HFF-Myc (cell line): ENCODE measurements around the gene IL17RD.

ENCODE experiments used
- DNase-seq: peaks from one replicate; pipeline ENCODE4 v3.0.0-alpha.2; 2011; ENCODE audit warnings: low read depth; ENCODE audit errors: extremely low read depth
- H3K4me3 ChIP-seq: replicated peaks from 2 replicates; pipeline ENCODE4 v1.5.1; 2011; ENCODE audit warnings: low read depth, mild to moderate bottlenecking, control low read depth, low read length
- TF ChIP-seq, protein P1 (sequence below): IDR thresholded peaks from 2 replicates; pipeline ENCODE4 v1.5.1; 2012; ENCODE audit warnings: mild to moderate bottlenecking, low read depth, low read length, control low read depth; ENCODE audit errors: missing control alignments

The IL17RD gene

DNA sequence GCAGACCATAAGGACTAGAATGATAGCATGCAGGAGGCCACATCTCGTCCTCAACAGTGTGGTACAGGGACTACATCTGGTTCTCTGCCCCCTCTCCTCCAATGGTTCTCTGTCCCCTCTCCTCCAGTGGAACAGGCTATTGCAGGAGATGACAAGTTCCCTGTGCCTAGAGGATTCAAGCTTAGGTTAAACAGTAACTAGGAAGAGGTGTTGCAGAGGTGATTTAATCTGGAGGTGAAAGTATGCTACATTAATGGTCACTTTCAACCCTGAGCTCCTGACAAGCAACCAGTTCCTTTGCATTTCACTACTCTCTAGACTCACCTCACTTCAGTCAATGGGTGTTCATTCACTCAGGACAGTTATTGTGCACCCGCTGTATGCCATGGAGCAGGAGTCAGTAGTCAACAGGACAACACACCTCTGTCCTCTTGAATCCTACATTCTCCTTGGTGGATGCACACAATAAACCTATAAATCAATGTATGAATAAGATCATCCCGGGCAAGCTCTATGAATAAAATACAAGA, 88.7 kb downstream of the IL17RD start:
- H3K4me3 ChIP-seq, result no peak overlapping the region
- TF ChIP-seq, protein P1, sequence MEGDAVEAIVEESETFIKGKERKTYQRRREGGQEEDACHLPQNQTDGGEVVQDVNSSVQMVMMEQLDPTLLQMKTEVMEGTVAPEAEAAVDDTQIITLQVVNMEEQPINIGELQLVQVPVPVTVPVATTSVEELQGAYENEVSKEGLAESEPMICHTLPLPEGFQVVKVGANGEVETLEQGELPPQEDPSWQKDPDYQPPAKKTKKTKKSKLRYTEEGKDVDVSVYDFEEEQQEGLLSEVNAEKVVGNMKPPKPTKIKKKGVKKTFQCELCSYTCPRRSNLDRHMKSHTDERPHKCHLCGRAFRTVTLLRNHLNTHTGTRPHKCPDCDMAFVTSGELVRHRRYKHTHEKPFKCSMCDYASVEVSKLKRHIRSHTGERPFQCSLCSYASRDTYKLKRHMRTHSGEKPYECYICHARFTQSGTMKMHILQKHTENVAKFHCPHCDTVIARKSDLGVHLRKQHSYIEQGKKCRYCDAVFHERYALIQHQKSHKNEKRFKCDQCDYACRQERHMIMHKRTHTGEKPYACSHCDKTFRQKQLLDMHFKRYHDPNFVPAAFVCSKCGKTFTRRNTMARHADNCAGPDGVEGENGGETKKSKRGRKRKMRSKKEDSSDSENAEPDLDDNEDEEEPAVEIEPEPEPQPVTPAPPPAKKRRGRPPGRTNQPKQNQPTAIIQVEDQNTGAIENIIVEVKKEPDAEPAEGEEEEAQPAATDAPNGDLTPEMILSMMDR, result no peak
- DNase-seq, result no peak

DNA sequence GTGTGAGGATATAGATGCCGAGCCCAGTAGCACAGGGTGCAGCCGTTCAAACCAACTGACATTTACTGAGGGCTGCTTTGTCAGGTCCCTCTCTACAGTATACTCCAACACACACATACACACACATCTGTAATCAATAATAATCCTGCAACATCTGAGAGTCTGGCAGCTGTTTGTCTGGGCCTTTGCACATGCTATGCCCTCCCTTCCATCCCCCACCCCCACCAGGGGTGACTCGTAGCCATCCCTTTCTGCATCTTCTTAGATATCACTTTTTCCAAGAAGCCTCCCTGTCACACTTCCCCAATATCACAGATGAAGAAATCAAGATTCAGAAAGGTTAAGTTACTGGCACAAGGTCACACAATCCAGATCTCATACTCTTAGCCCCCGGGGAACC, 91.0 kb downstream of the IL17RD start:
- H3K4me3 ChIP-seq, result no peak overlapping the region
- DNase-seq, result no peak
- TF ChIP-seq, protein P1, result no peak

DNA sequence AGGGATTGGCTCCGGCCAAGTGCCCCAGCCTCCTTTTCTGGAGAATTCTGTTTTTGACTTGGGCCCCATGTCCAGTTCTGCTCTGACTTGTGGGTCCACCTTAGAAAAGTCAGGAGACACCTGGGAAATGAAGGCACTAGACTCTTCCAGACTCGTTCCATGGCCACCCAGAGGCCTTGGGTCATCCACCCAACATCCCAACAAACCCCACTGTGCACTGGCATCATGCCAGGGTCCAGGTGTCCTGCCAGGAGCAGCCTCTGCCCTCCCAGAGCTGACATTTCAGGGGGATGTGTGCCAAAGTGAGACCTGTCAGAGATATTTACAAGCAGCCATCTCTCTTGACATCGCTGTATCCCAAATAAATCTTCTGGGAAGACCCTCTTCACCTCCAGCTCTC, 91.5 kb downstream of the IL17RD start:
- TF ChIP-seq, protein P1, result no peak
- DNase-seq, result no peak
- H3K4me3 ChIP-seq, result no peak overlapping the region

DNA sequence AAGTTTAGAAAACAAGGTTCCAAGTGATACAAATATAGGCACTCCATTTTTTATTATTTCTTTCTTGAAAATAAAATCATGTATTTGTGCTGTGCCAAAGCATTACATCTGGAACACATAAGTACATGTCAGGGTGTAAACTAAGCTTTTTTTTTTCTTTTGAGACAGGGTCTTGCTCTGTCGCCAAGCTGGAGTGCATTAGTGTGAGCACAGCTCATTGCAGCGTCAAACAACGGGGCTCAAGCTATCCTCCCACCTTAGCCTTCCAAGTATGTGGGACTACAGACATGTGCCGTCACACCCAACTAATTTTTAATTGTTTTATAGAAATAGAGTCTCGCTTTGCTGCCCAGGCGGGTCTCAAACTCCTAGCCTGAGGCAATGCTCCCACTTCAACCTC, 95.7 kb downstream of the IL17RD start:
- no peak for DNase-seq

DNA sequence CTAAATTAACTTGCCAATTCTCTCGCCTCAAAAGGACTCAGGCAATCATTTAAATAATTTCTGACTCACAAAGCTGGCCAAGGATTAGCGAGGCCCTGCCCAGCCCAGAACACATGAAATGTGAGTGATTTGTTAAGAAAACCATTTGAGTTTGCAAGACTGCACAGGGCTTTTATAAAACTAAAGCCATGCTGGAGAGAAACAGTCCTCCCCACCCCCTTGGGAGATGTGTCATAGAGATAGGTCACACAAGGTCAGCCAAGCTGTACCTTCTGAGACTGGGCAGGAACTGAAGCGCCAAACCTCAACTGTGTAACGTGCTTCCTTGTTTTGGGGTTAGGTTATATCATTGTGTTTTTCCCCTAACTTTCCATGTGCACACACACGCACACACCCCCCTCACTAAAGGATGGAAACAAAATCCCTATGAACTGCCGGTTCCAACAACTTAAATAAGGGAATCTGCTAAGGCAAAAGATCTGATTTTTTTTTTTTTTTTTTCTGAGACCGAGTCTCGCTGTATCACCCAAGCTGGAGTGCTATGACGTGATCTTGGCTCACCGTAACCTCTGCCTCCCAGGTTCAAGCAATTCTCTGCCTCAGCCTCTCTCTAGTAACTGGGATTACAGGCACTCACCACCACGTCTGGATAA, 96.6 kb downstream of the IL17RD start:
- no peak overlapping the region for H3K4me3 ChIP-seq
- TF ChIP-seq, protein P1, result no peak
- DNase-seq, result peak; percentile 55

More for the DNA sequence above, 95.7 kb downstream of the IL17RD start:
- no peak overlapping the region for H3K4me3 ChIP-seq
- TF ChIP-seq, protein P1, result no peak

DNA sequence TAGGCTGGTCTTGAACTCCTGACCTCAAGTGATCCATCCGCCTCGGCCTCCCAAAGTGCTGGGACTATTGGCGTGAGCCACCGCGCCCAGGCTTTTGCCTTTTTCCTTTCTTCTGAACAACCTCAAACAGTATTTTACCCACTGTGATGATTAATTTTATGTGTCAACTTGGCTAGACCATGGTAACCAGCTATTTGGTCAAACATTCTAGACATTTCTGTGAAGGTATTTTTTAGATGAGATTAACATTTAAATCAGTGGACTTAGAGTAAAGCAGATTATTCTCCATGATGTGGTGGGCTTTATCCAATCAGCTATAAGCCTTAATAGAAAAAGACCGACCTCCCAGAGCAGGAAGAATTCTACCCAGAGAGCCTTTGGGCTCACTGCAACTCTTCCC, 98.7 kb downstream of the IL17RD start:
- H3K4me3 ChIP-seq, result no peak overlapping the region
- TF ChIP-seq, protein P1, result no peak
- DNase-seq, result no peak

DNA sequence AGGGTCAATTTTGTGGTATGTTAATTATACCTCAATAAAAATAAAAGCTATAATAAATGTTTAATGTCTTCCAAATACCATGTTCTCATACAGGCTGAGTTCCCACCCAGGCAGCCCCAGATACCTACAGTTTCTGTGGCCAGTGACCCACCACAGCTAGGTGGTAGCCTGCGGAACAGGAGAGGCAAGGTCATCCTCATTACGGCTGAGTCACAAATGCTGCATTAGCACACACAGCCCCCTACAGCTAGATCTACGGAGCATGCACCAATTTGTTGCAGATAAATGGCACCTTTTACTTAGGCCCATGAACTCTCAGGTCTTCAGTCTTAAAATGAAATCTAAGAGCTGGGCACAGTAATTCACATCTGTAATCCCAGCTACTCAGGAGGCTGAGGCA, 99.6 kb downstream of the IL17RD start:
- H3K4me3 ChIP-seq, result no peak overlapping the region
- no peak for DNase-seq
- TF ChIP-seq, protein P1, result no peak
